HTR-8/SVneo (cell line): Measurements from ENCODE around the gene ISG20L2.
A peak's percentile ranks its signal among the peaks of the same experiment; 100 is the strongest.

Source experiments
- DNase-seq: peaks from one replicate; pipeline ENCODE4 v3.0.0; 2011; ENCODE audit warnings: low spot score, mixed read lengths; ENCODE audit not compliant: insufficient read length
- FAIRE-seq: peaks from 2 replicates; lab custom pipeline; 2011; peaks lifted over from hg19 to GRCh38; lab: Jason Lieb, UNC

The ISG20L2 gene

DNA sequence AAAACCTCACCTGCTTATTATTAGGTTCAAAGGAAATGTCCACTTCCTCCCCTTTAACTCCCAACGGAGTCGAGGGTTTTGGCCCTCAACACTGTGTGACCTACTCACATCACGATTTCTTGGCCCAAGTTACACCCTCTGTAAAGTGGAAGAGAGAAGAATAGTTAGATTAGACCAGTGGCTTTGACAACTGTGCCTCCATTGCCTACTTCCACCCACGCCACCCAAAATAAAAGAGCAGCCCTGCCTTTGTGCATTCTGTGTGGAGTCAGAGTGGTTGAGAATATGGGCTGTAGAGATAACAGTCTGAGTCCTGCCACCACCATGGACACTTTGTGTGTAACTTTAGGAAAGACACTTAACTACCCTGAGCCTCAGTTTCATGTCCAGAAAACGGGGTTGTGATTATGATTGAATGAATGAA is 27.0 kb upstream of the ISG20L2 start:
- DNase-seq (no peak), FAIRE-seq (no peak)

DNA sequence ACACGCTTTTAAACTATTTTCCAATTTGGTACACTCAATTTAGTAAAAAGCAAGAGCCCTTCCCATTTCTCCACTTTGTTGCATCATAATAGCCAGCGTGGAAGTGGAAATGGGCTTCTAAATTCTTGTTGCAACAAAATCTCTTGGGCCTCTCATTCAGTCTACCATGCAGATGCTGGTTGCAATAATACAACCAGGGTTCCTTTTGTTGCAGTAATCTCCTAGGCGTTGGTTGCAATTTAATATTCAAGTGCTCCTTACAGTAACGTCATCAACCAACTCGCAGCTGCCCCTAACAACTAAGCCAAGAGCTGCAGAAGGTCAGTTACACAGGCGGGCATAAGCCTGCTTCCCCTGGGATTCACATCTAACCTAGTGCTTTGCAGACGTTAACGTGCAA is 25.7 kb upstream of the ISG20L2 start:
- FAIRE-seq (no peak), DNase-seq (no peak)

DNA sequence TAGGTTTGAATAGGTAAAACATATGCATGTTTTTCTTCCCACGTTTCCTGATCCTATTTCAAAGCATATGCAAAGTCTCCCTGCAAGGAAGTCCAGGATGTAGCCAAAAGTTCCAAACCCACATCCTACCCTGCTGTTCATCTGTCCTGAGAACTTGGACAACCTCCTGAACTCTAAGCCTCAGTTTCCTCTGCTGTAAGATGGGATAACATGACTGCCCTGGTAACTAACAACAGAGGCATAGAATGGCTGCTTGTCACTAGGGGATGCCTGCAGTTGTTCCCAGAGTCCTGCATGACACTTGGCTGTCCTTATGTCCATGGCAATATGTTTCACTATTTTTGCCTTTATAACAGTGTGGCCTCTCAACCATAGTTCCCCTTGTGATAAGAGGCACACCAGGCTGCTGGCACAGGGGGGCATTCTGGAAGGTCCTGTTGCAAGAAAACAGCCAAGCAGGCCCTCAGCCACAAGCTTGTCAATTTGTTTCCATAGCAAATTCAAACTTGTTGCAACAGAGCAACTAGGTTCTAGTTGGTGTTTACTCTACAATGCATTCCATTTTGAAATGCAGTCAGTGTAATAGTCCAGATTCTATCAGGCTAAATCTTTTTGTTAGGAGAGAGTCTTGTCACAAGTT is 24.4 kb upstream of the ISG20L2 start:
- no peak for DNase-seq
- no peak for FAIRE-seq

DNA sequence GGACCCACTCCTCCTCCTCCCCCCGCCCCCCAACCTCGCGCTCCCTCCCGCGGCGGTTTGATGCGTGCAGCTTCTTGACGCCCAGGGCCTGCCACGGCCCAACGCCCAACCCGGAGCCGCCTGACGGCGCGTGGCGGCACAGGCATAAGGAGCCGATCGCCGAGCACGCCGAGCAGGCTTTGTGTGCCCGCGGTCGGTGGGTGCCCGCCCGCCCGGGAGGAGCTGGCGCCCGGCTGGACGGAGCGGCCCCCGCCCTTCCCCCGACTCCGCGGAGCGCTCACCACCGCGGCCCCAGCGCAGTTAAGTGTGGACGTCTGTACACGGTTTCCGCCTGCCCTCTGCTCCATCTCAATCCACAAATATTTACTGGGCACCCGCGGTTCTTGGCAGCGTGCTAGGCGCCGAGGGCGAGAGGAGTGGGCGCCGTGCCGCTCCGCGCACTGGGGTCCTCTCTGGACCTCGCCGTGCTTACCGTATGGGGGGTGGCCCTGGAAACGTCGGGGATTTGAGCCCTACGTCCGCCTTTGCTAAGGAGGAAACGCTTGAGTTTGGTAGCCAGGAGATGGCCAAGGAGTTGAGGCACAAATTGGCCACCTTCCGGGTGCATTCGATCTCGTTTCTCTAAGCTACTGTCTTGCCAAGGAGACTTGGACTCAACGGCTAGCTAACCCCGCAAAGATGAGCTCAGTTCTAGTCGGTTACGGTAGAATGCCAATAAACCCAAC is 23.4 kb upstream of the ISG20L2 start:
- DNase-seq, result peak; percentile 85
- FAIRE-seq, result no peak

DNA sequence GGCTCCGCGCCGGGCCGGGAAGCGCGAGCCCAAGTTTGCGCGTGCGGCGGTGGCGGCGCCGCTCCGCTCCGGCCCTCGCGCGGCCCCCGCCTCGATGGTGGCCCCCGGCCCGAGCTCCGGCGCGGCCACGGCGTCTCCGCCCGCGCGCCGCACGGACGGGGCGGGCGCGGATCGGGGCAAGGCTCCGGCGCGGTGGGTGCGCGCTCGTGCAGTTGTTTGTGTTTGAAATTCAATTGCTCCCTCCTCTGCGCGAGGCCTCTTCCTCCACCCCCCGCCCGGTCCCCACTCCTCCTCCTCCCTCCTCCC is 22.8 kb upstream of the ISG20L2 start, which contains the start of gene HDGF:
Gene HDGF, minus strand, starts transcription at position 225 of the 306 bp plus-strand sequence. CDS start 246 bp downstream, outside the sequence.
- no peak for FAIRE-seq
- no peak for DNase-seq

DNA sequence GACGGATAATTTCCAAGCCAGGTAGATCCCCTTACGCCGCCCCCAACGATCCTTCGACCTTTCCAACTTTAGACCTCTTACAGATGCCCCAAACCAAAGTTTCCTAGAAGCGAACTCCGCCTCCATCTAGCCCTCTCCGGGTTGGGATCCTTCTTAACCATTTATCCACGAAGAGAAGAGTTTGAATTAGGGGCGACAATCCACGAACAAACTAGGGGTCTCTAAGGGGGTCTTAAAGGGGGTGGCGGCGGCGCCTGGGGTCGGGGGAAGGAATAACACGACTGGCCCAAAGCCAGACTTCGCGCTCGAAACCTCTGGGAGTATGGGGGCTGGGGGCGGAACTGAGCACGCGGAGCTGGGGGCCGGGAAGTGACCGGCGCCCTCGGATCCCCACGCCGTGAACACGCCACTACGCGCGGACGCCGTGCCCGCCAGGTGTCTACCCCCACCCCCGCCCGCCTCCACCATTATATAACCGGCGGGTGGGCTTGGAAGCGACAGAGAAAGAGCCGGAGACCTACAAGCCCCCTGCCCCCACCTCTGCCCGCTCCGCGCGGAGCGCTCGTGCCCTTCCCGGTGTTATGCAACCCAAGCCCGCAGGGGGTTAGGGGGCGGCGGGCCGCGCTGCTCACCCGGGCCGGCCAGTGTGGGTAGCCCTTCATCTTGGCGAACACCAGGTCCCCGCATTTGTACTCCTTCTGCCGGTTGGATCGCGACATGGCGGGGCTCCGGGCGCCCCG is 22.3 kb upstream of the ISG20L2 start:
- FAIRE-seq, result no peak
- no peak for DNase-seq

DNA sequence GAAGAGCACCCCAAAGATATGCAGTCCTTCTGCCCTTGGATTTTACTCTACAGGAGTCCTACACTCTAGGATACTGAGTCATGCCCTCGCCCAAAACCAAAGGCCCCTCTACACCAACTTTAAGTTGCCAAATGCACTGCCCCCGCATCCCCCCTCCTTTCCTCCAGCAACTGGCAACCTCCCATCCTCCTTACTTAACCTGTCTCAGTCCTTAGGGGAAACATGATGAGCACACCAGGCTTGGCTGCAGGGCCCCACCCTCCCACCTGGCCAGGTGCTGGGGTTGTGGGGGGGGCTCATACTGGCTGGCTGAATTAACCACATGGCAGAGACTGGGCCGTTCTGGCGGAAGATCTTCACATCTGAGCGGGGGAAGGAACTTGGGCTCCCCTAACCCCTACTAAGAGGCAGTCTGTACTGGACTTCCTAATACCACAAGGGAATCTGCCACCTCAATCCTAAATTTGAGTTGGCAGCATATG is 21.7 kb upstream of the ISG20L2 start:
- FAIRE-seq (no peak), DNase-seq (no peak)

DNA sequence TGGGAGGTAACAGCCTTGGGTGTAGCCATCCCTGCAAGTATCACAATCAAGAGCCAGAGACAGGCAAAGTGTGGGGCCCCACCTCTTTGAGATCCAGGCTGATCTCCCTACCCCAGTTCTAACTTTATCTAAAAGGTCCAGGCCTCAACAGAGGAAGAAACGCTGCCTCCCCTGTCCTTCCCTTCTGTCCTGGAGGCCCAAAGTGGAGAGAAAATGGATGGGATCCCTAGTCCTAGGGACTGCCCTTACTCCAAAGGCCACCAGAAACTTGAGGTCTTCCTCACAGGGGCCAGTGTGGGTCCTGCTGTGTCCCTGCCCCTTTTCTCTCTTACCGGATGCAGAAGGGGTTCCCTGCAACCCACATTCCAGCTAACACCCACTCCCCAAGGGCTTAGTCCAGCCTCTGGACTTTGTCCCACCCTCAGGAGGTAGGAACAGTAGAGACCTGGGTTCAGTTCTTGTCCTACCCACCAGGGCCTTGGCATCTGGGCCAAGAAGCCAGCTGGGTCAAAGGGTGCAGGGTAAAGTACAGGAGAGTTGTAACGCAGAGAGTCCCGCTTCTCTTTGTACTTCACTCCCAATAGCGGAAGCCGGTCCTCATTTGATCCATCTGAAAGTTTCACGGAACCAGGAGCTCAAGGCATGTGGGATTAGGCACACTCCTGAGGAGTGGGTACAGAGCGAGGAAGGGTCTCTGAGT is 21.0 kb upstream of the ISG20L2 start:
- FAIRE-seq (no peak), DNase-seq (no peak)

DNA sequence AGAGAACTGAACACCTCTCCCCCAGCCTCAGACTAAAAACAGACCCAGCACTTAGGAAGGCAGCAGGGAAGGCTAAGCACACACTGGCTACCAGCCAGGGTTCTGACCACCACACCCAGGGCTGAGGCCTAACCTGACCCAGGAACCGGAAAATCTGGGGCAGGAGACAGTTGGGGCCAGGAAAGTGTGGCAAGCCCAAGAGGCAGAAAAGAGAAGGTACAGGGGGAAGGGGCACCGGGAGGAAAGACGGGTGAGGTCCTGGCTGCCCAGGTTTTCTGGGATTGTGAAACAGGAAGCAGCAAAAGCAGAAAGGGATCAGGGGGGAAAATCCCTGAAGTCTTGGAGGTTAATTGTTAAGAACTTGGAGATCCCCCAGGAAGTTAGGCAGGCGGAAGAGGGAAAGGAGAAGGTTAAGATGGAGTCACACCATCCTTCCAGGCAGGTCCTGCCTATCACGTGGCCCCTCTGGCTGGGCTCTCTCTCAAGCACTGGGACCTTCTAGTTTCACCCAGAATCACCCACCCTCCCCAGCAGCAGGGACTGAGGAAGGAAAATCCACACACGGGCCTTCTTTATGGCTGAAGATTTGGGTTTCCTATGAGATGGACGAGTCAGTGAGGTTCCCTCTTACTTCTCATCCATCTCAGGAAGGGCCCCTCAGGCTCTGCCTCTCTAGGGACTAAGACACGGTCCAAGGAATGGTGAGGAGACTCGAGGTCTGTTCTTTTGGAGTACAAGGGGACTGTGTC is 20.3 kb upstream of the ISG20L2 start:
- FAIRE-seq (no peak), DNase-seq (no peak)

DNA sequence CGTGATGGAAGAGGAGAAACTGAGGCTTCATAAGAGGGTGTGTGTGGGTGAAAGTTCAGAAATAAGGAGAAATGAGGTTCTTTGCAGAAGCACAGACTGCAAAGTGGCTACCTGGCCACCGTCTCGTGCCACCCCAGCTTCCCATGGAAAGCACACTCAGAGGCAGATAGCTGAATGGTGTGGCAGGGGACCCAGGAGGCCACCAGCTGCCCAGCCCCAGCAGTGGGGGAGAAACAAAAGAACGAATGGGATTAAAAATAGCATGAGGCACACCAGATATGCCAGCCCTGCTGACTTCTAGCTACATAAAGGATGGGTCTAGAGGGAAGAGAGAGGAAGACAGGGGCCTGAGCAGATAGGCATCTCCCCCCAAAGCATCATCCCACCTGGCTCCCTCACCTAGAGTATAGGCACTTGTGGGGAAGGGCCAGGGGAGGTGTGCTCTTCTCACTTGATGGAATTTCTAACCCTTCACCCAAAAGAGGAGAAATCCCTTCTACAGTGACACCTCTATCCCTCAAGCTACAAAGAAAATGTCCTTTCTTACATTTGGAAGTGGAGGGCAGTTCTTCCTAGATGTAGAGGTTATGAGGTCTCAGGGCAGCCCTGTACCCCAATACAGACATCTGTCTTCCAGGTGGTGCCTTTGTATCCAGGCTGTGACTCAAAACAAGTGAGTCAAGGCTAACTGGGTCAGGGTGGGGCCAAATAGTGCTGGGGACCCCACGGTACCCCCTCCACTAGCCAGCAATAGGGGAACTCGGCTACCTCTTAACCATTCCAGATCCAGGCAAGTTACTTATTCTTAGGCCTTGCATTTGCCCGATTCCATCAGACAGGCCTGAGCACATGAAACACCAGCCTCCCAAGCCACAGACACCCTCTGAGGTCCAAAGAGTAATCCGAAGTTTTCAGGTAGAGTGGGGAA is 19.4 kb upstream of the ISG20L2 start:
- FAIRE-seq, result no peak
- no peak for DNase-seq

DNA sequence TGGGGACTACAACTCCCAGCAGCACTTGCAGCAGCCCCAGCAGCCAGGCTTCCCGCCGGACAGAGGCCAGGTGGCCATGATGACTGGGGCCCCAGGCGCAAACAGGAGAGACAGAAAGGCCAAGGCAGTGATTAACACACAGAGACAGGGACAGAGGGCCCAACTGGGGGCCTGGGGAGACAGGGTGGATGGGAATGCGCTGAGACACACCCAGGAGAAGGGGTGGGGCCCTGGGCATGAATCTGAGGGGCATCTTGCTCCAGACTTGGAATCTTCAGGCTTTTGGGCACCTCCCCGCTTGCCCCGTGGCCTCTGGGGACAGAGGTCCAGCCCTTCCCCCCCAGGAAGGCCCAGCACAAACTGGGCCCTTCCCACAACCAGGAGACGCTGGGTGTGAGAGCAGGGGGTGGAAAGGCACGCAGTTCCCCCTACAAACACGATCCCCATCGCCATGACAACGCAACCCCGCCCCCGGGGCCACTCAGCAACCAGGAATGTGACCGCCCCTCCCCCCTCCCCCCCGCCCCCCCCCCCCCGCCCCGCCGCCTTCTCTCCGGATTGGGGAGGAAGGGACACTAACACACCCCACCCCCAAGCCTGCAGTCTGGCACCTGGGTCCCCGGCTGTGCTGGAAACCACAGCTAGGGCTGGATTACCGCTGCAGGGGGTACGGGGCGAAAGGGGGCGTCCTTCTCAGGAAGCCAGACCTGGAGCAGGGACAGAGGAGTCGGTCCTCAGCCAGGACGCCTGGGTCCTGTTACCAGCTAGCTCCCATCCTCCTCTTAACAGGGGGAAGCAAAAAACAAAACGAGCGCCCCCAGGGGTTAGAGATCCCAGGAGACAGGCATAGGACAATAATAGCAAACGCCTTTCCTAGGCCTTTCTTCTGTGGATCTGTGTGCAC is 18.4 kb upstream of the ISG20L2 start:
- DNase-seq, result peak; percentile 85
- no peak for FAIRE-seq

DNA sequence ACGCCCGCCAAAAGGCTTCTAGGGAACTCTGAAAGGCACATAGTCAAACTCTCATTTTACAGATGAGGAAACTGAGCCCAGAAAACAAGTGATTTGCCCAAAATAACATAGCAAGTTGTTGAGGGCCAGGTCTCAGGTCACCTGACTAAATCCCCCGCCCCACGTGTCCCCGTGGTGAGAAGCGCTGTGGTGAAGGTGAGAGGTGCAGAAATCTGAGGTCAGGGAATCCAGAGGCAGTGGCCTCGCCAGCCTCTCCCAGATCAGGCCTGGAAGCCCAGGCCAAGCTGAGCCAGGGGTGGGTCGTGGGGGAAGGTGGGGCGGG is 17.8 kb upstream of the ISG20L2 start:
- DNase-seq (no peak), FAIRE-seq (no peak)

DNA sequence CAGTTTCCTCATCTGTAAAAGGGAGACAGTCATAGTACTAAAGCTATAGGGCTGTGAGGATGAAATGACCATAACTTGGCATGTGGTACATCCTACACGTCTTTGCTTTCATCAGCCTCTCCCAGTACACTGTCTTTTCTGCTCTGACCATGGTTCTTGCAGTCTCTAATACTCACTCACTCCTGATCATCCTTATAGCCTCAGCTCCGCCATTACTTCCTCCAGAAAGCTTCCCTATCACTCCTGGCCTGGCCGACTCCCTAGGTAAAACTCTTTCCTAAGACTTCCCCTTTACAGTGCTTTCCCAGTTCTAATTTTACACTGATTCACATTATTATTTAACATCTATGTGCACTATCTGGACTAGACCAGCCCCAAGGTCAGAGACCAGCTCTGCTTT is 17.3 kb upstream of the ISG20L2 start:
- no peak for FAIRE-seq

DNA sequence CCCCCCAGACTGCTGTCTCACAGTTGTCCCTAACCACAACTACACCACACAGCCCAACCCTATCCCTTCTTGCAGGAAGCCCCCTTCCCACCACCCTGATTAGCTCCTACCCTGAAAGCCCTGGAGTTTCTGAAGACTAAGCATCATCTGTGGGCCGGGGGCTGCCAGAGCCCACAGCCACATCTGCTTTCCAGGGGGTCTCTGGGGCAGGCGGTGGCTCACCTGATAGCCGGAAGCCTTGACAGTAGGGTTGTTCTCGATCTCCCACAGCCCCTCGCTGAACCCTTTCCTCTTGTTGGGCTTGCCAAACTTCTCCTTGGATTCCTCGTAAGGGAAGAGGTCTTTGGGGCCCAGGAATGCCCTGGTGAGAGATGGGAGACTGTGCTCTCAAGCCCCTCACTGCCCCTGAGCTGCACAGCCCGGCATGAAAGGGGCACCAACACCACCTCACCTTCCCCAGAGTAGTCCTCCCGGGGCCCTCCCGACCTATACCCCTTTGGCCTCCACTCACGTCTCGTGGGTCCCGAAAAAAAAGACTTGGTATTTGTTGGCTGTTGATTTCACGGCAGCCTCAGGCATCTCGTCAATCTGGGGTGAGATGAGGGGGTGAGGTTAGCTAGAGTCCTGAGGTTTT is 16.3 kb upstream of the ISG20L2 start:
- FAIRE-seq (no peak), DNase-seq (no peak)

More for the DNA sequence above, 17.3 kb upstream of the ISG20L2 start:
- no peak for DNase-seq

DNA sequence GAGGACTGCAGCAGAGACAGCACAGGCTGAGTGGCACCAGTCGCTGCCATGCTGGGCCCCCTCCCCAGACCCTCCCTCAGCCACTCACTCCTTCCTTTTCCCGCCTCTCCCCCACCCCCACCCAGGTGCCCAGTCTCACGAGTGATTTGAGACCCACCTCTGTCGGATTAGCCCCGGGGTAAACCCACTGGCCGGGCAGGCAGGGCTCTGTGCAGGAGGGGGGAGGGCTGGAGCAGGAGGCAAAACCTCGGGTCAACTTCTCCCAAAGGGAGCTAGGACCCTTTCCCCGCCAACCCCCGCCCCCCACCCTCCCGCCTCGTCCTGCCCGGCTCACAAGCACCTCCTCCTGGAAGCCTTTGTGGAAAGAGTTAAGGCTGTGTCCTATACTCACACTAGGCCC is 15.8 kb upstream of the ISG20L2 start:
- FAIRE-seq (no peak), DNase-seq (no peak)

DNA sequence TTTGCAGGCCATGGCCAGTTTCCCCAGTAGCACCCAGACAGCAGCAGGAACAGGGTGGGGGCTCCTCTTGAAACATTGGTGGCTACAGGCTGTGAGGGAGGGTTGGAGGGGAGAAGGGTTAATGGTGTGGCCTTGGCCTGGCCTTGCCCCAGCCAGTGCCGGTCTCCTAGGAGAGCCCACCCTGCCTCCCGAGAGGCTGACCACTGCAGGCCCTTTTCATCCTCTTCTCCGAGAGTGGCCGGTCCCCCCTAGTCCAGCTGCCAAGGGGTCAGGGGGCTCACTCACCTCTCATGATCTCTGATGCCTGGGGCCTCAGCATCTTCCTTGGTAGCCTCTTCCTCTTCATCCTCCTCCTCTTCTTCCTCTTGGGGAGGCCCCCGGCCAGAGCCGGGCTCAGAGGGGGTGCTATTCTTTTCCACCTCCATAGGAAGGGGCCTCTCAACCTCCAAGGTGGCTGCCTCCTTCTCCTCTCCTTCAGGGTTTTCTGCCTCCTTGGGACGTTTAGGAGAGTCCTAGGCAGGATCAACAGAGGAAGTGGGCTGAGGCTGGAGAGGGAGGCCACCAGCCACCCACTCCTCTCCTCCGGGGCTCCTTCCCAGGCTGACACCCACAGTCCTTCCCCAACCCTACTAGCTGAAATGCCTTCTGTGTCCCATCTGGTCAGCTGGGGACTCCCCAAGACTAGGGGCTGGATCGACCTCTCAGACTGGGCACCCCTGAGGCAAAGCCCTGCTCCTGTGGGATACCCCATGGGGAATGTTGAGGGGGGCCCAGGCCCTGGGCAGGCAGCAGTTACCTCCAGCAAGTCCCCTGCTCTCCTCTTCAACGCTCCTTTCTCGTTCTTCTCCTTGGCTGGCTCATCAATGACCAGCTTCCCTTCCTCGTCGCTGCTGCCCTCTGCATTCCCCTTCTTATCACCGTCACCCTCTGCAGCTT is 15.1 kb upstream of the ISG20L2 start:
- FAIRE-seq (no peak), DNase-seq (no peak)

DNA sequence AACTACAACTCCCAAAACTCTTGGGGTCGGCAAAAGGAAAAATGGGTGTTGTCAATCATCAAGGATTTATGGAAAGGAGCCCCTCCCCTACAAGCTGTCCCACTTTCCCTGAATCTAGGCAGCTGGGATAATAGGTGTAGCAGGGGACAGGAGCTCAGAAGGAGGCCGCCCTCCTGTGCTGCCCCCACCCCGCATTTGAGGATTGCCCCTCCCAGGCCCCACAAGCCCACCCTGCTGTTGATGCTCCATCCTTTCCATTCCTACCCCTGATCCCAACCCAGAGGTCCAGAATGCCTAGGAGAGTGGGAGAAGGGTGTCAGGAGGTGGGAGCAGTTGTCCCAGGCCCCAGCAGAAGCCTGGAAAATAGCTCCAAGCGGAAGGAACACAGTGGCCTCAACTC is 14.2 kb upstream of the ISG20L2 start:
- FAIRE-seq (no peak), DNase-seq (no peak)
